ENCODE data around the gene TRERF1. TPM values are rescaled to one million over a fixed set of nuclear protein-coding genes. Genes with fewer than 3 reads are reported as not detected.

TRERF1 gene
- total RNA-seq, 4 donors from 2014 or later: 2.5 to 8.0 (median 3.4) TPM

DNA sequence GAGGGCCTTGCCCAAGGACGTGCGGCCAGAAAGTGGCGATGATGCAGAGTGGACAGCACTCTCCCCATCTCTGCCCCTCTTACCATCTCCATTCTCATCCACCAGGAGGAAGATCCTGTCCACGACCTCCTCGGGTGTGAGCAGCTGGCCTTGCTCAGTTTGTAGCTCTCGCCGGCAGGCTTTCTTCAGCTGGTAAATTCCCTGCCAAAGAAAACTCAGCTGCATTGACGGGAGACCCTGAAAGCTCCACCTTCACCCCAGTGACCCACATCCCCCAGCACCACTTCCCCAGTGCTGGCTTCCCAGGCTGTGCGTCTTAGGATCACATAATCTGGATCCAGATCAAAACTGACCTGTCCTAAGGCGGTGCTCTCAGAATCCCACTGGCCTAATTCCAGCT lies 266.1 kb downstream of the TRERF1 start:
- Histone ChIP-seq H3K9me3 (no peaks in the 10 kb centered on the region), H3K27ac (no peak overlapping the region), H3K4me3 (no peak overlapping the region), H3K36me3 (no peaks in the 10 kb centered on the region), H3K4me1 (no peaks in the 10 kb centered on the region), H3K27me3 (no peaks in the 10 kb centered on the region)
- DNase-seq: no peak
- WGBS, 2 donors (ENCODE audit: low coverage in 1 of 2): 75% methylated on average over 10 of the region's 10 CpGs; no CpG with 5 or more reads in 1 of the 2 donors
- TF ChIP-seq EP300 (IDR thresholded peaks at IDR 0.05; ENCODE audit: low read depth) (no peak), POLR2AphosphoS5 (IDR thresholded peaks at IDR 0.05) (no peak), POLR2A (IDR thresholded peaks at IDR 0.05) (no peak)
- TF ChIP-seq, protein P1, sequence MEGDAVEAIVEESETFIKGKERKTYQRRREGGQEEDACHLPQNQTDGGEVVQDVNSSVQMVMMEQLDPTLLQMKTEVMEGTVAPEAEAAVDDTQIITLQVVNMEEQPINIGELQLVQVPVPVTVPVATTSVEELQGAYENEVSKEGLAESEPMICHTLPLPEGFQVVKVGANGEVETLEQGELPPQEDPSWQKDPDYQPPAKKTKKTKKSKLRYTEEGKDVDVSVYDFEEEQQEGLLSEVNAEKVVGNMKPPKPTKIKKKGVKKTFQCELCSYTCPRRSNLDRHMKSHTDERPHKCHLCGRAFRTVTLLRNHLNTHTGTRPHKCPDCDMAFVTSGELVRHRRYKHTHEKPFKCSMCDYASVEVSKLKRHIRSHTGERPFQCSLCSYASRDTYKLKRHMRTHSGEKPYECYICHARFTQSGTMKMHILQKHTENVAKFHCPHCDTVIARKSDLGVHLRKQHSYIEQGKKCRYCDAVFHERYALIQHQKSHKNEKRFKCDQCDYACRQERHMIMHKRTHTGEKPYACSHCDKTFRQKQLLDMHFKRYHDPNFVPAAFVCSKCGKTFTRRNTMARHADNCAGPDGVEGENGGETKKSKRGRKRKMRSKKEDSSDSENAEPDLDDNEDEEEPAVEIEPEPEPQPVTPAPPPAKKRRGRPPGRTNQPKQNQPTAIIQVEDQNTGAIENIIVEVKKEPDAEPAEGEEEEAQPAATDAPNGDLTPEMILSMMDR (IDR thresholded peaks at IDR 0.05): no peak
- in situ Hi-C loops (cut with MboI; ENCODE audit: low pct_ligation_motif_present in 1 of 4, low pct_unique_long_range_greater_than_20kb in 1 of 4, low sequenced_read_pairs in 3 of 4) (no loop called here), intact Hi-C loops (cut with DNase I; ENCODE audit: low total_unique reads) (no loop called here)

DNA sequence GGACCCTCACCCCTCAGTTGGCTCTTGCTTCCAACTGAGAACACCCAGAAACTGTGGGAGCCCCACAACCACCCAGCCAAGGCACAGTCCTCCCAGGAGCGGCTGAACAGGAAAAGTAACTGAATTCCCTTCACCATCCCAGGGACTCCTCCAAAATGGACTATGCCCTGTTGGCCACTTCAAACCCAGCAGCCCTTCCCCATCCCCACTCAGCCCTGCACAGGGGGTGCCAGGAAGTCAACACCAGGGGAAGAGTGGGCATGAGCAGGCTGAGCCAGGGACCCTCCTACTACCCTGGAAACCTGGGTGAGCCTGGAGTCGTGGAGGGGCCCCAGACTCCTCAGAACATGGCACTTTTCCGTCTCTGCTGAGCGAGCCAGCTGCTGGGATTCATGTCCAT lies 267.3 kb downstream of the TRERF1 start:
- in situ Hi-C loops (cut with MboI; ENCODE audit: low pct_ligation_motif_present in 1 of 4, low pct_unique_long_range_greater_than_20kb in 1 of 4, low sequenced_read_pairs in 3 of 4): no loop called here
- no peaks in the 10 kb centered on the region for H3K27me3 ChIP-seq
- TF ChIP-seq POLR2A (IDR thresholded peaks at IDR 0.05) (no peak), EP300 (IDR thresholded peaks at IDR 0.05; ENCODE audit: low read depth) (no peak), POLR2AphosphoS5 (IDR thresholded peaks at IDR 0.05) (no peak)
- TF ChIP-seq, protein P1 (IDR thresholded peaks at IDR 0.05): no peak
- no peak overlapping the region for H3K4me3 ChIP-seq
- no peak overlapping the region for H3K27ac ChIP-seq
- intact Hi-C loops (cut with DNase I; ENCODE audit: low total_unique reads): no loop called here
- WGBS, 2 donors (ENCODE audit: low coverage in 1 of 2): 86% methylated on average over 4 of the region's 4 CpGs; no CpG with 5 or more reads in 1 of the 2 donors
- H3K4me1 ChIP-seq: no peaks in the 10 kb centered on the region
- DNase-seq: no peak
- no peaks in the 10 kb centered on the region for H3K9me3 ChIP-seq
- no peaks in the 10 kb centered on the region for H3K36me3 ChIP-seq

DNA sequence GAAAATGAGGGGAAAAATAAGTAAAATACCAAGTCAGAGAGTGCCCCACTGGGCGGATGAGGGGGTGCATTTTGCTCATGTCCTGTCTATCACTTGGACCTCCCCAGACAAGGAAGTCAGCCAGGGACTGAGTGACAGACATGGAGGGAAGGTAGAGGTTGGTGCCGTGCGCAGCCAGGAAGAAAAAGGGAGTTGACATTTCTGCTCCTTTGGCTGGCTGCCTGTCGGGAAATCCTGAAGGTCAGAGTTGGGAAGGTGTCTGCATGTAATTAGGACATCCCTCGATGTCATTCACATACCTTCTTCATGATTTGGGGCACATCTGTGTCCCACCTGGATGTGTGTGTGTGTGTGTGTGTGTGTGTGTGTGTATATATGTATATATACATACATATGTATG lies 269.6 kb downstream of the TRERF1 start:
- Histone ChIP-seq H3K27ac (no peak overlapping the region), H3K4me3 (no peak overlapping the region), H3K36me3 (no peaks in the 10 kb centered on the region), H3K27me3 (no peaks in the 10 kb centered on the region), H3K9me3 (no peaks in the 10 kb centered on the region), H3K4me1 (no peaks in the 10 kb centered on the region)
- no peak for DNase-seq
- in situ Hi-C loops (cut with MboI; ENCODE audit: low pct_ligation_motif_present in 1 of 4, low pct_unique_long_range_greater_than_20kb in 1 of 4, low sequenced_read_pairs in 3 of 4): no loop called here
- intact Hi-C loops (cut with DNase I; ENCODE audit: low total_unique reads): no loop called here
- TF ChIP-seq POLR2AphosphoS5 (IDR thresholded peaks at IDR 0.05) (no peak), EP300 (IDR thresholded peaks at IDR 0.05; ENCODE audit: low read depth) (no peak), POLR2A (IDR thresholded peaks at IDR 0.05) (no peak)
- TF ChIP-seq, protein P1 (IDR thresholded peaks at IDR 0.05): no peak
- 59 to 73% methylated on average over 5 of the region's 5 CpGs for WGBS, 2 donors (ENCODE audit: low coverage in 1 of 2)

DNA sequence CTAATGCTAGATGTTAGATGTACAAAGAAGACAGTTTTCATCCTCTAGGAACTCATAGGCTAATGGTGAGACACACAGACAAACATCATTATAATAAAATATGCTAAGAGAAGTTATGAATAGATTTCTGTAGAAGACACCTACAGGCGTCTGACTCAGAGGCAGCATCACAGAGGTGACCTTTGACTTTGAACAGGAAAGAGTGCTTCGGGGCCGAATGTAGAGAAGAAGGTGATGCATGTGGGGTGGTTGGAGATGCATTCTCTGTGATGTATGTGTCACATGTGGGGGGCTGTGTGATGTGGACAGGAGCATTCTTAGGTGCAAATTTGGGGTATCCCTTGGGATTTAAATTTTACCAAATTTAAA lies 271.8 kb downstream of the TRERF1 start:
- Histone ChIP-seq H3K27ac (no peak overlapping the region), H3K9me3 (no peaks in the 10 kb centered on the region), H3K4me3 (no peak overlapping the region), H3K27me3 (no peaks in the 10 kb centered on the region), H3K4me1 (no peaks in the 10 kb centered on the region), H3K36me3 (no peaks in the 10 kb centered on the region)
- in situ Hi-C loops (cut with MboI; ENCODE audit: low pct_ligation_motif_present in 1 of 4, low pct_unique_long_range_greater_than_20kb in 1 of 4, low sequenced_read_pairs in 3 of 4): no loop called here
- 50 to 56% methylated on average over 1 to 3 of the region's 3 CpGs for WGBS, 2 donors (ENCODE audit: low coverage in 1 of 2)
- DNase-seq: no peak
- intact Hi-C loops (cut with DNase I; ENCODE audit: low total_unique reads): no loop called here
- TF ChIP-seq POLR2AphosphoS5 (IDR thresholded peaks at IDR 0.05): no peak
- TF ChIP-seq POLR2A (IDR thresholded peaks at IDR 0.05): no peak
- TF ChIP-seq, protein P1 (IDR thresholded peaks at IDR 0.05): no peak
- TF ChIP-seq EP300 (IDR thresholded peaks at IDR 0.05; ENCODE audit: low read depth): no peak

All from transverse colon (tissue), 4 donors.